ENCODE measurements around the gene PROZ. TPM values are rescaled to one million over a fixed set of nuclear protein-coding genes. Genes with fewer than 3 reads are reported as not detected.

The PROZ gene
- total RNA-seq: not detected in 2 replicates

GRCh38 chr13:113157929-113158747 lies at the start of gene PROZ:
TSS of gene PROZ (plus strand) at chr13:113158648. CDS start at chr13:113158661, 13 bp downstream.

GRCh38 chr13:113122550-113123225 lies 35.8 kb upstream of the PROZ start, which contains the start of gene F10:
TSS of gene F10 (plus strand) at chr13:113122799. CDS start at chr13:113122856, 57 bp downstream.

GRCh38 chr13:113208421-113209335 lies 50.2 kb downstream of the PROZ start, which contains the start of gene PCID2:
TSS of gene PCID2 (minus strand) at chr13:113208669. CDS start at chr13:113208634, 35 bp downstream.

GRCh38 chr13:113209336-113209758 lies 50.9 kb downstream of the PROZ start, which contains the start of gene CUL4A:
TSS of gene CUL4A (plus strand) at chr13:113209613. CDS start at chr13:113209628, 15 bp downstream.

Other genes starting within 250 kb of the PROZ start
- not detected in 2 replicates for gene MCF2L, start 189.4 kb upstream of the PROZ start, total RNA-seq
- not detected in 2 replicates for gene F7, start 52.9 kb upstream of the PROZ start, total RNA-seq
- gene F10, start 35.8 kb upstream of the PROZ start, total RNA-seq: 0.31 and 0.57 TPM in 2 replicates
- gene PCID2, start 50.0 kb downstream of the PROZ start, total RNA-seq: 37.2 and 37.4 TPM in 2 replicates
- gene CUL4A, start 51.0 kb downstream of the PROZ start, total RNA-seq: 84.1 and 102 TPM in 2 replicates
- gene LAMP1, start 138.6 kb downstream of the PROZ start, total RNA-seq: 127 and 141 TPM in 2 replicates
- 7.6 and 9.4 TPM in 2 replicates for gene GRTP1, start 205.5 kb downstream of the PROZ start, total RNA-seq